GOT3 (cell line): ENCODE data around the gene TJP1.
"Not testable (repeated sequence)": the region's sequence is repeated elsewhere in the genome, so short reads cannot be mapped to it uniquely, and the experiment has no call there.

ENCODE experiments used
- DNase-seq: peaks from one replicate; lab custom pipeline; 2025; ENCODE audit warnings: mixed read lengths; lab: John Stamatoyannopoulos, UW

Gene TJP1

DNA sequence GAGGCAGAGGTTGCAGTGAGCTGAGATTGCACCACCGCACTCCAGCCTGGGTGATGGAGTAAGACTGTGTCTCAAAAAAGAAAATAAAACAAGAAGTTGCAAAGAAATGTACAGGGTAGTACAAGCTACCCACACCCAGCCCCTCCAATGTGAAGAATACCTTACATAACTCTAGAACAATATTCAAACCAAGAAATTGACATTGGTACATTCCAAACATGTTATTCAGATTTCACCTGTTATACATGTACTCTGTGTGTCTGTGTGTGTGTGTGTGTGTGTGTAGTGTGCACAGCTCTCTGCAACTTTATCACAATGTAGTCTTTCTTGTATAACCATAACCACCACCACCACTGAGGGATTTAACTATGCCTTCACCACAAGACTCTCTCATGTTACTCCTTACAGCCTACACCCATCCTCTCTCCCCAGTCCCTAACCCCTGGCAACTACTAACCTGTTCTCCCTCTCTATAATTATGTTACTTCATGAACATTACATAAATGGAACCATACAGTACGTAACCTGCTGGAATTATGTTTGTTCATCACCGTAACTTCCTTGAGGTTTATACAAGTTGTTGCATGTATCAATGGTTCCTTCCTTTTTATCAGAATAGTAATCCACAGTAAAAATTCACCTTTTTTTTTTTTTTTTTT is 16.2 kb upstream of the TJP1 start:
- DNase-seq: no peak

- DNase-seq: no peak
Observed at GRCh38 chr15:29835301-29835700, 13.0 kb upstream of the TJP1 start.

DNA sequence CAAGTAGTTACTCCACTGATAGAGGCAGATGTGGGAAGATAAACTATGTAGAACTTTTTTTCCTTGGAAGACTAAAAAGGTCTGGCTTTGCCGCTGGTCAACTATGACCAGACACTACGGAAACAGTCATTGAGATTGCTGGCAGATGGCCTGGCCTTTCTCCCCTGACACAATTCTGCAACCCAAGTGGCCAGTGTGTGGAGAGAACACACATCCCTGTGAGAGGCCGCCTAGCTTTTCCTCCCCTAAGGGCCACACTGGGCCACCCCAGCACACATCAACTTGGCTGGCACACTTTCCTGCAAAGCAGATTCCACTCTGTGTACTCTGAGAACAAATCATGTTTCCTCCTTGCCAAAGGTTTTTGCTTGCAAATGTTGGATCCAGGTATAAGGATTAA is 10.4 kb upstream of the TJP1 start:
- no peak for DNase-seq

DNA sequence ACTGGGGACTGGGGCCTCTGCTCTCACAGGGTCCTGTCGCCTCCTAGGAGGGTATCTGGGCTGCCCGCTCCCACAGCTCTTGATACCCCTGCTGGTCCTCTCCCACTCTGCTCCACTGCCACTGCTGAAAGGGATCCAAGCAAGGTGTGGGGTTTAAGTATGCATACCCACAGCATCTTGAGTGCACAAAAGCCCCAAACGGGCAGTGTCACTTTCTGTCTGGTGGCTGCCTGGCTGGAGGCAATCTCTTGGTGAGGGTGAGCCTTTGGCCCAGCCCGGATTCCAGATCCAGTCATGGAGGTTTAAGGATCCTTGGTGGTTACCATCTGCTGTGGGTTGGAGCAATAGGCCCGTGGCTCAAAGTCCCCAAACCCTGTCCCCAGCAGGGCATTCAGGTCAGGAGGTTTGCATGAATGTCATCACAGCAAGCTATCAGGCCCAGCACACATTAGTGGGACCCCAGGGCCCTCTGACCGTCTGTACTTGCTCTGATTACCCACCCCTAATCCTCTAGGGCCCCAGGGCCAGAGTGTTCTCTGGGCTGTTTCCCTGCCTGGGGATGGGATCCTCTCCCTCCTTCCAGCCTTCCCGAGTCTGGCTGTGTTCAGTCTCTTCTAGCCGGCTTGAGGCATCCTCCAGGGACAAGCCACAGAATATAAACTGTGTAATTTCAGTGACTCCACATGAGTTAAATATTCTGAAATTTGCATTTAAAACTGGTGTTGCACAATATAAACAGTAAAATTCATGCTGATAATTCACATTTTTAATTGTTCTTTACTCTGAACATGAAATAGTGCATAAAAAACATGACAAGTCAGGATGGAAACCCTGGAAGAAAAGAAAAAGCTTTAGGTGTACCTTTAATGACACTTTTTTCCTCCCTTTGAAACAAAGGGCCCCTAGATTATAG is 4.9 kb upstream of the TJP1 start:
- no peak for DNase-seq

- DNase-seq: no peak
Observed at GRCh38 chr15:29825227-29825626, 3.0 kb upstream of the TJP1 start.

- peak; percentile 28 for DNase-seq
Observed at GRCh38 chr15:29822684-29823459, 604 bp upstream of the TJP1 start.

GRCh38 chr15:29821416-29822099 is 710 bp downstream of the TJP1 start:
- peak; percentile 11 for DNase-seq

GRCh38 chr15:29820394-29821154 is 1.7 kb downstream of the TJP1 start:
- DNase-seq: no peak

GRCh38 chr15:29819979-29820378 is 2.3 kb downstream of the TJP1 start:
- DNase-seq: no peak

DNA sequence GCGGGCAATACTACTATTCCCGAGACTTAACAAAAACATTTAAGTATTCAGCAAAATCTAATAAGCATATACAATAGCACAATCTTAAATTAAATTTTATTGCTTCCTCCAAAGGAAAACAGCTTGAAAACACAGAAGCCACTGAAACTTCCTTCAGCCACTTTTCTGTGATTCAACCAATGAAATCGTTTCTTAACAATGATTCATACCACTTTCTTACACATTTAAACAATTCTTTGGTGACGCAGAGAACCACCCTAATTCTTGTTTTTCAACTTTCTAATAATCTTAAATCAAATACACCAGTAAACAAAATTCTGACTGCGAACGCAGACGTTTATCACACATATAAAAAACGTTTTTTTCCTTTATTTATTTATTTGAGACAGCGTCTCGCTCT is 4.1 kb downstream of the TJP1 start:
- no peak for DNase-seq

DNA sequence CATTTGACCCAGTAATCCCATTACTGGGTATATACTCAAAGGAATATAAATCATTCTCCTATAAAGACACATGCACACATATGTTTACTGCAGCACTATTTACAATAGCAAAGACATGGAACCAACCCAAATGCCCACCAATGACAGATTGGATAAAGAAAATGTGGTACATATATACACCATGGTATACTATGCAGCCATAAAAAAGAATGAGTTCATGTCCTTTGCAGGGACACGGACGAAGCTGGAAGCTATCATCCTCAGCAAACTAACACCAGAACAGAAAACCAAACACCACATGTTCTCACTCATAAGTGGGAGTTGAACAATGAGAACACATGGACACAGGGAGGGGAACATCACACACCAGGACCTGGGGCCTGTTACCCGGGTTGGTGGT is 4.8 kb downstream of the TJP1 start:
- not testable (repeated sequence) for DNase-seq

GRCh38 chr15:29815000-29815710 is 7.1 kb downstream of the TJP1 start:
- no peak for DNase-seq

- DNase-seq: no peak
Observed at GRCh38 chr15:29813009-29813408, 9.3 kb downstream of the TJP1 start.

DNA sequence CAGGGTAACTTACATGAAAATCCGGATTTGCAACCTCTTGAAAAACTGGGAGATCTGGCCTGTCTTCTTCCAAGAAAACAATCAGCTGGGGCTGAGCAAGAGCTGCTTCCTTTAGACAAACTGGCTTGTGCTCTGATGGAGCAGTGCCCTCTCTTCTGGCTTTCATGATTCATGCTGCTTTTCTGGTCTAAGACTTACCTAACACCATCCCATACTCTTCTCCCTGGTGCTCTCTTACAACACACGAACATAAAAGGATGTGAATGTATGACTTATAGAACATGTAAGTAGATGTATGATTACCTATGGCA is 9.9 kb downstream of the TJP1 start:
- DNase-seq: no peak

- DNase-seq: no peak
Observed at GRCh38 chr15:29811691-29812383, 10.4 kb downstream of the TJP1 start.

DNA sequence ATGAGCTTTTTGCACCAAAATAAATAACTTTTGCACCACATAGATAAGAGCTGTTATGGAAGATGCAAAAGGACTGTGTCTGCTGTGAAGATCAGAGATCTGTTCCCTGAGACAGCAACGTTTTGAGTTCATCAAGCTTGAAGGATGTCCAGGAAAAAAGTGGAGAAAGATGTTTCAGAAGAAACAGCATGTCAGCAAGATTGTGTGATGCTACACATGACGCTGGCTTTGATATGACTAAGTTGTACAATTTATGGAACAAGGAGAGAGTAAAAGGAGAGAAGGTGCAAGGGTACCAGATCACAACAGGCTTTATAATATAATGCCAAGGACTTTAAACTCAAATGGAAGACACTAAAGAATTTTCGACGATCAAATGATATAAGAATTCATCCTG is 16.6 kb downstream of the TJP1 start:
- DNase-seq: no peak

GRCh38 chr15:29805043-29805707 is 17.1 kb downstream of the TJP1 start:
- no peak for DNase-seq

GRCh38 chr15:29802411-29802810 is 19.9 kb downstream of the TJP1 start:
- no peak for DNase-seq

DNA sequence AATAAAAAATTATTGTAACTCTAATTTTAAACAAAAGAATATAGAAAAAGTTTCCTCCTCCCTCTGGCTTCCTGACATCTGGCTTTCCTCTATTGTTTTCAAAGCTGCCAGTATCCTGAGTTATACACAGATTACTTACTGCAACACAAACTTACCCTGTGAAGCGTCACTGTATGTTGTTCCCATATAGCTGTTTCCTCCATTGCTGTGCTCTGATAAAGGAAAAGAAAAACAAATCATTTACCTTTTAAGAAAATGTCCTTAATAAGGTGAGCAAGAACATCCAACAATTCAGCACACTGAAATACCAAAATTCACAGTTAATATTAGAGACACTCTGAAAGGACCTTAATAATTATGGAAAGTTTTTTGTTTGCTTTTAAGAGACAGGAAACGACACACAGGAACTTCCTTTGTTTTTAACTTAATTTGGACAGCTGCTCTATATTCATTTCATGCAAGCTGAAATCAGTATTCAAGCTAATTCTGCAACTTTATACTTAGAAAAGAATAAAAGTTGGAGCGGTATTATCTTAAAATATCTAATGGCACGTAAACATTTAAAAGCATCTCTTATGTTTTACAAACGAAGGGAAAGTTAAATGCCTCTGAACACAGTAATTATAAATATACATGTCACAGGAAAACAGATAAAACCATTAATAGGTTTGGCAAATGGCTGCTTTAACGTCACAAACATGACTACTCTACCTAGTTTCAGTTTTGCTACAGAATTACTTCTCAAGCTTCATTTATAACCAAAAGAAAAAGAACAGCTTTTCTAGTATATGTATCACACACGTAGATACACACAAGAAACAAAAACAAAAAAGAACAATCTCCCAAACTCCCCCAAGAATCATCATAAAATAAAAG is 21.5 kb downstream of the TJP1 start:
- no peak for DNase-seq
